GM19438 (cell line): Measurements from ENCODE around the gene PTPRK.
A peak's percentile ranks its signal among the peaks of the same experiment; 100 is the strongest.

Experiments
- ATAC-seq: cut with Tn5 transposase; IDR thresholded peaks from one replicate; pipeline ENCODE4 v1.9.1; 2021; ENCODE audit warnings: low read depth; ENCODE audit not compliant: unreplicated experiment

The PTPRK gene

GRCh38 chr6:128517124-128517523 lies 3.3 kb downstream of the PTPRK start:
- ATAC-seq = no peak

GRCh38 chr6:128516514-128516898 lies 3.9 kb downstream of the PTPRK start:
- no peak for ATAC-seq

- ATAC-seq = no peak
Observed at GRCh38 chr6:128515550-128516513, 4.6 kb downstream of the PTPRK start.

- no peak for ATAC-seq
Observed at GRCh38 chr6:128513878-128514277, 6.5 kb downstream of the PTPRK start.

GRCh38 chr6:128512296-128512695 lies 8.1 kb downstream of the PTPRK start:
- no peak for ATAC-seq

- ATAC-seq = peak; percentile 69
Observed at GRCh38 chr6:128511506-128511905, 8.9 kb downstream of the PTPRK start.

GRCh38 chr6:128509709-128510108 lies 10.7 kb downstream of the PTPRK start:
- ATAC-seq = no peak

- ATAC-seq = no peak
Observed at GRCh38 chr6:128508588-128509296, 11.7 kb downstream of the PTPRK start.

GRCh38 chr6:128507337-128508310 lies 12.8 kb downstream of the PTPRK start:
- ATAC-seq = no peak

GRCh38 chr6:128505603-128506002 lies 14.8 kb downstream of the PTPRK start:
- ATAC-seq = no peak

GRCh38 chr6:128504003-128504654 lies 16.3 kb downstream of the PTPRK start:
- ATAC-seq = no peak

GRCh38 chr6:128500749-128501600 lies 19.4 kb downstream of the PTPRK start:
- no peak for ATAC-seq

- no peak for ATAC-seq
Observed at GRCh38 chr6:128500014-128500413, 20.4 kb downstream of the PTPRK start.

GRCh38 chr6:128499079-128499731 lies 21.2 kb downstream of the PTPRK start:
- ATAC-seq = no peak

- no peak for ATAC-seq
Observed at GRCh38 chr6:128498234-128498633, 22.2 kb downstream of the PTPRK start.

GRCh38 chr6:128495536-128496333 lies 24.7 kb downstream of the PTPRK start:
- ATAC-seq = no peak

- no peak for ATAC-seq
Observed at GRCh38 chr6:128494440-128494839, 26.0 kb downstream of the PTPRK start.

GRCh38 chr6:128493877-128494276 lies 26.5 kb downstream of the PTPRK start:
- ATAC-seq = peak; percentile 77
